HG03159 (cell line): Measurements from ENCODE around the gene SLC1A4.
A peak's percentile ranks its signal among the peaks of the same experiment; 100 is the strongest.
"Not testable (repeated sequence)": the region's sequence is repeated elsewhere in the genome, so short reads cannot be mapped to it uniquely, and the experiment has no call there.

Source experiments
- ATAC-seq: cut with Tn5 transposase; IDR thresholded peaks from one replicate; pipeline ENCODE4 v1.9.1; 2021; ENCODE audit warnings: mild to moderate bottlenecking, moderate library complexity; ENCODE audit not compliant: unreplicated experiment

Gene SLC1A4

GRCh38 chr2:64989126-64989981 is at the start of gene SLC1A4:
Gene SLC1A4 (plus strand): TSS chr2:64989399. CDS start chr2:64989644, 245 bp downstream.
- ATAC-seq: peak; percentile 55

DNA sequence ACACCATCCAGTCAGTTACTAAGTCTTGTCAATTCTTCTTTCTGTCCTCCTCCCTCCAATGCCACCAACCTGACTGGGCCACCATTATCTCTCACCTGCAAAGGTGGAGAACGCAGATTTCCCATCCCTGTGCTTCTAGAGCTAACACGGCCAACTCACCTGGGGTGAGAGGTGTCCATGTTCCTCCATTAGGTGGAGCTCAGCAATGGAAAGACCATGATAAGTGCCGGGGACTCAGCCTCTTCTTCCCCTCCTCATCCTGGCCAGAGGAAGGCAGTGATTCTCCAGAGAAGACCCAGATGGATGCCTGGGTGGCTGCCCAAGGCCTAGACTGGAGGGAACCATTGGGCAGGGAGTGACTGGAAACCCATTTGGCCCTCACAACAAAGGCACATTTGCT is 48.1 kb upstream of the SLC1A4 start:
- ATAC-seq: no peak

- no peak for ATAC-seq
These were observed 47.4 kb upstream of the SLC1A4 start for GRCh38 chr2:64941801-64942200.

DNA sequence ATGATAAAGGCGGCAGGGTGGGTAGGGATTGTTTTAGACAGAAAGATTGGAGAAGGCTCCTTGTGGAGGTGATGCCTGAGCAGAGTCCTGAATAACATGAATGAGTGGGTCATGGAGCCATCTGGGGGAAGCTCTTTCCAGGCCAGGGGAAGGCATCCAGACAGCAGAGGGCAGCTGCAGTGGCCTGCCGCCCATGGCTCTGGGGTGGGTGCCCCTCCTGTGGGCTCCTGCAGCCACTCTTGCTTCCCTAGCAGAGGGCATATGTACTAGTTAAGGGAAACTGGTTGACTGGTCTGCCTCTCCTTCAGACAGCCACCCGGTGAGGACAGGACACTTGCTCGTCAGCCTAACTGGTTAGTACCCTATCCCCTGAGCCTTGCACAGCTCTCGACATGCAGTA is 46.5 kb upstream of the SLC1A4 start:
- no peak for ATAC-seq

- ATAC-seq: no peak
These were observed 45.6 kb upstream of the SLC1A4 start for GRCh38 chr2:64943387-64944150.

GRCh38 chr2:64944484-64944883 is 44.7 kb upstream of the SLC1A4 start:
- ATAC-seq: no peak

DNA sequence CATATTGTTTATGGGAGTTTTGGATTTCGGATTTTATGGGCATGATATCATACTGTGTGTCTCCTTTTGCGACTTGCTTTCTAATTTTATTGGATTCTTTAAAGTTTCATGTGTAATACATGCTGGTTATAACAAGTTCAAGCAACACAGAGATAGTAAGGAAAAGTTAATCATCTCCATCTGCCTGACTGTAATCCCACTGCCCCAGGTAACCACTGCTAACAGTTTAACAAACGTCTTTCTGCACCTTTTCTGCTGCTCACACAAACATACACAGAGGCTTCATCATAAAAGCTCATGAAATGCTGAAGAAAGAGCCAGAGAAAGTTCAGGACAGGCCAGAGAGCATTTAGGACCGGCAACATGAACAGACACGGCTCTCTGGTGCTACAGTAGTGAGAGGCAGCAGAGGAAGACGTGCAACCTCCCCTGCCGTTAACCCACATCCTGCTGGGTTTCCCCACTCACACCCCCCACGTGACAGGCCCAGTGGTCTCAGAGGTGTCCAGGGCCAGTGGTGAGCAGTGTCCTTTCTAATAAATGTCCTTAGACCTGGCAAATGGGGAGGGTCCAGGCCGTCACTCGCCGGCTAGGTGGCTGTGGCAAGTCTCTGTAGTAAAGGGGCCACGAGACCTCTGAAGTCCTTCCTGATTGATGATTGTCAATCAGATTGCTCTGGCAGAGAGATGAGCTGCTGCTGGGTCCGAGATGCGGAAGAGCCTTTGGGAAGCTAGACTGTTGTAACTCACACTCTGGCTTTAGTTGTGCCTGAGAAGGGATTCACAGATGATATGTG is 43.0 kb upstream of the SLC1A4 start:
- peak; percentile 89 for ATAC-seq

DNA sequence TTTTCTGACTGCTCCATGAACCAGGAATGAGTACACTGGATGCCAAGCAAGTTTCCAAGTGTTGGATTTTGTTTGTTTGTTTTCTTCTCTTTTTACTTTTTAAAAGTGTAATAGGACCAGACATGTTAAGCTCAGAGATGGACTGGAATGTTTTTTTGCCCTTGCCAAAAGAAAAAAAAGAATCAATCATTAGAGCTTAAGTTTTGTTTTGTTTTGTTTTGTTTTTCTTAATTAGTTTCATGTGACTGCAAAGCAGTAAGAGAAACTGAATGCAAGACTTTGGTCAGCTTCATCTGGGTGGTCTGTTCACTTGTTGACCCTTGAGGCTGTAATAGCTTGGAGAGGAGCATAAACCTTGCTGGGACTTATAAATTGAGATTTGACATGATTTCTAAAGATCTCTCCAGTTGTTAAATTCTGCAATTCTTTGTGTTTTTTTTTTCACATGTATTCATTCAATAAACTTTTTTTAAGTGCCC is 42.4 kb upstream of the SLC1A4 start:
- ATAC-seq: no peak

GRCh38 chr2:64947885-64948284 is 41.3 kb upstream of the SLC1A4 start:
- no peak for ATAC-seq

GRCh38 chr2:64950226-64951160 is 38.7 kb upstream of the SLC1A4 start:
- no peak for ATAC-seq

DNA sequence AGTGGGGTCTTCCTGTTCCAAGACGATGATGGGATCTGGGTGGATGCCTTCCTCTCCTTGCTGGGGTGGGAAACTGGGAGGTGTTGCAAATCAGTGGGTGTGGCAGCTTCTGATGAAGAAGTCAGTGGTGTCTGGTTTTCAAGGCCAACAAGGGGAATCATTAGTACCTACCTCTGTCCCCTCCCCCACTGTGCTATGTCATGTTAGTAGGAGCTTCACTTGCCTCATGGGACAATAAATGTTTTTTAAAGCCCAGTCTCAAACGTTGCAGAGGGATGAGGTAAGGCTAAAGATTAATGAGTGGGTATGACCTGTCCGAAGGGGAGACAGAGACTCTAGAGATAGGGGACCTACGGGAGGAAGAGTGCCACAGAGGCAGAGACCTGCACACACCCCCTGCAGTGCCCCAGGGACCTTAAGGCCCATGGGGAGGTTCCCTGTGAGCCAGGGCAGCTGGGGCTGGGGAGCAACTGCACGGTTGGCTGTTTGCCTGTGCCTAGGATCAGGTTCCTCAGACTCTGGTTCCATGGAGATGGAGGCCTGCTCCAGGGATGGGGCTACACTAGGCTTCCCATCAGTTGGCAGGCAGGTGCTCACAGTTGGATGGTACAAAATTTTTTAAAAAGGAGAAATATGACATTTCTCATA is 37.8 kb upstream of the SLC1A4 start:
- no peak for ATAC-seq

DNA sequence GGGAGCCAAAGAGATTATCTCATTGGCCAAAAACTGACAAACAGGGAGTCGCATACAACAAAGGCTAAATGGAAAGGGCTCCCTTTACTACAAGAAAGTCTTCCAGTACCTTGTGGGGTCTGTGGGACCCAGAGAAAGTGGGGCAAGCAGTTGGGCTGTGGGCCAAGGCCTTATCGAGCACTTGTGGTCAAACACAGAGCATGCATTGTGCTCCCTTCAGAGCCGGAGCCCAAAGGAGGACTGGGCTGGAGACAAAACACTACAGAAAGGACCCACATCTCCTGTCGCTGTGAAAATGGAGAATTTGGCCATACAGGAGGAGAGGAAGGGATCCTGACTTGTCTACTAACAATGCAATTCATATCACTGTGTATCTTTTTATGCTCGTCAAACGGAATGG is 37.1 kb upstream of the SLC1A4 start:
- ATAC-seq: no peak

DNA sequence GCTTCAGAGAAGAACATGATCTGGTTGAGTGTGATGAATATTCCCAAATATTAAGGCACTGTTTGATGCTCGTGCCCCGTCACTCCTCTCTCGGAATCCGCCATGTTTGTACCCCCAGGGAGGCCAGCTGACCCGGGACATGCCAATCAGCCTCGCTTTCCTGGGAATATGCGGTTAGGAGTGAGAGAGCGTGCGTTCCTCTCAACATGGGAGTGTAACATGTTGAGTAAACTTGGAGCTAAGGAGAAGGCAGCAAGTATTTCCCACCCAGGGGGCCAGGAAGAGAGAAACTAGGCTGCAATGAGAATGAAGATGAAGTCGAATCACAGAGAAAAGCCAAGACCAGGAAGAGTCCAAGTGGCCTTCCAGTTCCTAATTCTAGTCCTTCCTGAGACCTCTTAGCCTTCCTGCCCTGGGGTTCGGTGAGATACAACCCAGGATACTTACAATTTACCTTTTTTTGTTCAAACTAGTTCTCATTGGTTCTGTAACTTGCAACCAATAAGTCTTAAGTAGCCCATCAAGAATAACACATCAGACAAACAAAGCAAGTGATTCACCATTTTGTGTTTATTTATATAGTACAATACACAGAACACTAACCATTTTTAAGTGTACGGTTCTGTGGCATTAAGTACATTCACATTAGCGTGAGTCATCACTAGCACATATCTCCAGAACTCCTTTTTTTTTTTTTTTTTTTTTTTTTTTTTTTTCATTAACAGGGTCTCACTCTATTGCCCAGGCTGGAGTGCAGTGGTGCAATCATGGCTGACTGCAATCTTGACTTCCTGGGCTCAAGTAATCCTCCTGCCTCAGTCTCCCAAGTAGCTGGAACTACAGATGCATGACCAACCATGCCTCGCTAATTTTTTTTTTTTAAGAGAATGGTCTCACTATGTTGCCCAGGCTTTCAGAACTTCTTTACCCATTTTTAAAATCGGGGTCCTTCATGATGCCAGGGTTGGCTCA is 36.4 kb upstream of the SLC1A4 start:
- ATAC-seq: no peak

- ATAC-seq: no peak
These were observed 33.7 kb upstream of the SLC1A4 start for GRCh38 chr2:64955467-64955866.

DNA sequence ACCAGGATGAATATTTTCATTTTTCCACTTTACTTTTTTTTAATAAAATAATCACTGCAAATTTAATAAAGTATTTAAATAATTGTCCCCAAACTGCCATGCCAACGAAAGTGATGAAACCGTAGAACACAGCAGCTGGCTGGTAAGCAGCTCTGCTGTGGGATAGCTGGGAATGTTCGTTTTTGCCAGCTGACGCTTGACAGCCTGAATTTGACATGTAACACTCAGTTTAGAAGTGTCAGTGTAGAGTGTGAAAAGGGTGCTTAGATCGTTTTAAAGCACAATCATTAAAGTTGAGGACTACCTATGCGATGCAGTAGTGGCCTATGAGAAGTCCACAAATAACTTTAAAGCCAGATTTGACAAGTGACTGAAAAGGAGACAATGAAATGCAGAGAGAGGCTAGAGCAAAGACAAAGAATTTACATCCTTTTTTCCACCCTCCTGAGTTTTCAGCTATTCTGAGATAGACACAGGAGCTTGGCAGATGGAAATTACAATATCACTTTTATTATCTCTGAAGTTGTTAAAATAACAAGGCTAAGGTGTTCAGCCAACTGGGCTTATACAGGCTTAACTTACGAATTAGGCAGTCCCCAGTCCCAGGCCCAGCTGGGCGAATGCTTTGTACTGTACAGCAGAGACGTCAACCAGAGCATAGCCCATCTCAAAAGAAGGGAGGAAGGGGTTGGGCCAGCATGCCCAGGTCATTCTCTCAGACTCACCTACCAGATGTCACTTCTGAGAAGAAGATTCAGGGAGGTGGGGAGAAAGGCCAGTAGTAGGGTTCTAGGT is 31.9 kb upstream of the SLC1A4 start:
- no peak for ATAC-seq

DNA sequence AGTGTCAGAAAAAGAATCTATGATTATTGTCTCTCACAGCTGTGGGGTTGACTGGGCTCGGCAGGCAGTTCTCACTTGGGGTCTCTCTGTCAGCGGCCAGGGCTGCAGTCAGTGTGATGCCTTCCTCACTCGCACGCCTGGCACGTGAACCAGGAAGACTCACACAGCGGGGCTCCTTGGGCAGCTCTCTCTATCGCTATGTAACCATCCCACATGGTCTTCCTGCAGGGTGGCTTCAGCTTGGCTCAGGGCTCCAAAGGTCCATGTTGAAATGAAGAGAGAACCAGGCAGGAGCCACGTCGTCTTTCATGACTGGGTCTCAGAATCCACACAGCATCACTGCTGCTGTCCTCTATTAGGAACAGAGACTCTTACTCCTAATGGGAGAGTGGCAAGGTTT is 30.6 kb upstream of the SLC1A4 start:
- no peak for ATAC-seq

- ATAC-seq: no peak
These were observed 28.4 kb upstream of the SLC1A4 start for GRCh38 chr2:64960819-64961218.

GRCh38 chr2:64963138-64963537 is 26.1 kb upstream of the SLC1A4 start:
- not testable (repeated sequence) for ATAC-seq
